MCF 10A (cell line): ENCODE measurements around the gene RNU6-7. TPM values are rescaled to one million over a fixed set of nuclear protein-coding genes. Genes with fewer than 3 reads are reported as not detected.

Experiments
- BruUV-seq: library from RNA; stranded (reverse); fragments of 400-500 nt; replicated peaks from 2 replicates; lab custom pipeline; 2021; lab: Mats Ljungman, UMichigan
- CTCF ChIA-PET: fragments of 300-600 bp; sonication (Branson Sonifier 250); formaldehyde crosslinking; extraction: SDS; loops from one replicate; lab custom pipeline; 2021; ENCODE audit warnings: antibody characterized with exemption, inconsistent platforms; lab: Yijun Ruan, JAX
- POLR2A ChIA-PET: fragments of 300-600, 350-650 bp; sonication (Branson Sonifier 250); formaldehyde crosslinking; extraction: SDS; loops from one replicate; lab custom pipeline; 2020; ENCODE audit warnings: antibody characterized with exemption, inconsistent platforms; lab: Yijun Ruan, JAX
- DNase-seq: peaks from one replicate; pipeline ENCODE4 v3.0.0-alpha.2; 2018; ENCODE audit not compliant: unreplicated experiment
- H3K27ac Mint-ChIP-seq: one replicate; pipeline ENCODE4 v1.8.0; 2022; ENCODE audit warnings: mild to moderate bottlenecking, low read depth, mixed read lengths; ENCODE audit not compliant: unreplicated experiment
- H3K27me3 Mint-ChIP-seq: one replicate; pipeline ENCODE4 v1.8.0; 2022; ENCODE audit warnings: mixed read lengths; ENCODE audit not compliant: insufficient read depth, unreplicated experiment
- H3K36me3 Mint-ChIP-seq: one replicate; pipeline ENCODE4 v1.8.0; 2022; ENCODE audit warnings: mild to moderate bottlenecking, moderate library complexity, mixed read lengths; ENCODE audit not compliant: insufficient read depth, unreplicated experiment
- H3K4me1 Mint-ChIP-seq: one replicate; pipeline ENCODE4 v1.8.0; 2022; ENCODE audit warnings: mixed read lengths; ENCODE audit not compliant: insufficient read depth, unreplicated experiment
- H3K4me3 Mint-ChIP-seq: one replicate; pipeline ENCODE4 v1.8.0; 2022; ENCODE audit warnings: mild to moderate bottlenecking, moderate library complexity, mixed read lengths; ENCODE audit not compliant: unreplicated experiment
- H3K9me3 Mint-ChIP-seq: one replicate; pipeline ENCODE4 v1.8.0; 2022; ENCODE audit warnings: mixed read lengths; ENCODE audit not compliant: unreplicated experiment
- intact Hi-C: fragments of 100-400 bp; cut with micrococcal nuclease; formaldehyde crosslinking; loops from 2 replicates; pipeline ENCODE4 v1.14.1; 2022
- total RNA-seq: library from RNA; stranded (reverse); gene quantifications from 2 replicates; pipeline ENCODE4 v1.2.3, GENCODE V29; 2022
- TF ChIP-seq, protein P1 (sequence below): fragments of 200-600 bp; IDR thresholded peaks from one replicate; pipeline ENCODE4 v1.8.0; 2022; ENCODE audit warnings: antibody characterized with exemption, mild to moderate bottlenecking; ENCODE audit not compliant: unreplicated experiment

The RNU6-7 gene
- total RNA-seq, 1 experiment from 2014 or later = not detected

DNA sequence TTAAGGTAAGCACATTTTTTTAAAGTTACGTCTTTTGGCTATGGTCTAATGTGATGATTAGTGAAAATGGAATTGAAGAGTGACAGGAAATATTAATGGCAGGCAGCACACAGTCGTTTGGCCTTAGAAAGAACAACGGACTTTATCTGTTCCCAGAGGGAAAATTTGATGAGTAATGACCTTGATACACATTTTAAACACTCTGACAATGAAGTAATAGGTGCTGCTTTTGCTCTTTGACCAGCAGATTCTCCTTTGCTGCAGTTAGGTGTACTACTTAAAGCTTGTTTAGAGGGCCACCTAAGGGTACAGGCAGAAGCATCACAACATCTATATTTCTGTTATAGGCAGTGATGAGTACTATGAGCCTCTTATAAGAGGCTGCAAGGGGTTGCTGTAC lies 28.3 kb downstream of the RNU6-7 start:
- no TSS peak for BruUV-seq
- Mint-ChIP-seq H3K36me3 (peaks cover 7% of the 10 kb centered on the region), H3K4me1 (peaks cover 35% of the 10 kb centered on the region), H3K27me3 (no peaks in the 10 kb centered on the region), H3K27ac (peak overlapping the region; percentile 7), H3K4me3 (no peak overlapping the region), H3K9me3 (no peaks in the 10 kb centered on the region)
- DNase-seq = peak; percentile 27
- ChIA-PET CTCF (interaction anchor here (0.7 to 1.2 kb wide), 3 partner anchors 20 to 301 kb away, joined by 3 to 6 read pairs (median 4); no protein-coding TSS in a partner anchor), POLR2A (interaction anchor here (0.6 to 2.0 kb wide), 6 partner anchors 27 to 379 kb away, joined by 3 to 8 read pairs (median 4); partner anchors contain the start of gene RNU6-8)
- intact Hi-C loops = loop anchor here (5.0 kb wide), 1 partner anchor 158 kb away; no protein-coding TSS in a partner anchor
- TF ChIP-seq, protein P1, sequence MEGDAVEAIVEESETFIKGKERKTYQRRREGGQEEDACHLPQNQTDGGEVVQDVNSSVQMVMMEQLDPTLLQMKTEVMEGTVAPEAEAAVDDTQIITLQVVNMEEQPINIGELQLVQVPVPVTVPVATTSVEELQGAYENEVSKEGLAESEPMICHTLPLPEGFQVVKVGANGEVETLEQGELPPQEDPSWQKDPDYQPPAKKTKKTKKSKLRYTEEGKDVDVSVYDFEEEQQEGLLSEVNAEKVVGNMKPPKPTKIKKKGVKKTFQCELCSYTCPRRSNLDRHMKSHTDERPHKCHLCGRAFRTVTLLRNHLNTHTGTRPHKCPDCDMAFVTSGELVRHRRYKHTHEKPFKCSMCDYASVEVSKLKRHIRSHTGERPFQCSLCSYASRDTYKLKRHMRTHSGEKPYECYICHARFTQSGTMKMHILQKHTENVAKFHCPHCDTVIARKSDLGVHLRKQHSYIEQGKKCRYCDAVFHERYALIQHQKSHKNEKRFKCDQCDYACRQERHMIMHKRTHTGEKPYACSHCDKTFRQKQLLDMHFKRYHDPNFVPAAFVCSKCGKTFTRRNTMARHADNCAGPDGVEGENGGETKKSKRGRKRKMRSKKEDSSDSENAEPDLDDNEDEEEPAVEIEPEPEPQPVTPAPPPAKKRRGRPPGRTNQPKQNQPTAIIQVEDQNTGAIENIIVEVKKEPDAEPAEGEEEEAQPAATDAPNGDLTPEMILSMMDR = no peak

DNA sequence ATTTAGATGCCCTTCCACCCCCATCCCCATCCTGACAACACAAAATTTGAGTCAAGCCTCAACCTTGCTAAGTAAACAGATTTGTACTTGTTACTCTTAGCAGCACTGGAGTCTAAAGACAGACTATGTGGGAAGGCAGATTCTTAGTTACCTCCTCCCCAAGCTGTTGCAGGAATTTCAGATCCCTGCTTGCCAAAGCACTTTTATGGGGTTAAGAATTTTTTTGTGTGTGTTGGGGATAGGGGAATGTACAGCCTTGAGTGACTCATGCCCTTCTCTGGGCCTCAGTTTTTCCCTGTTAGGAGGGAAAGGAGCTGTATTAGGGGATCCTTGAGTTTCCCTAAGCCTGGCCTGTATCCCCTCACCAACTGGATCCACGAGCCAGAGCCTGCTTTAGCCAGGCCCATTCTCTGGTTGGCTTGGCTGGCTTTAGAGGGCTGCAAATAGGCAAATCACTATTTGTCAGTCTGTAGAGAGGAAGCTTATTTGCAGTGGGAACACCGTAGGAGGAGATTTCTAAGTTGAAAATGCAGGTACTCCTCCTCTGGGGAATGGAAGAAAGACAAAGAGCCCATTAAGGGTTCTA lies 28.9 kb downstream of the RNU6-7 start:
- ChIA-PET CTCF (interaction anchor here (0.6 to 1.2 kb wide), 6 partner anchors 11 to 304 kb away, joined by 3 to 6 read pairs (median 3); no protein-coding TSS in a partner anchor), POLR2A (interaction anchor here (0.9 to 2.0 kb wide), 4 partner anchors 28 to 158 kb away, joined by 3 to 8 read pairs (median 6); partner anchors contain the start of gene RNU6-8)
- TF ChIP-seq, protein P1 = no peak
- H3K36me3 Mint-ChIP-seq = peaks cover 7% of the 10 kb centered on the region
- intact Hi-C loops = loop anchor here (5.0 kb wide), 1 partner anchor 158 kb away; no protein-coding TSS in a partner anchor
- peak overlapping the region; percentile 7 for H3K27ac Mint-ChIP-seq
- no peak overlapping the region for H3K4me3 Mint-ChIP-seq
- DNase-seq = peak; percentile 14
- peaks cover 29% of the 10 kb centered on the region for H3K4me1 Mint-ChIP-seq
- no peaks in the 10 kb centered on the region for H3K9me3 Mint-ChIP-seq
- no TSS peak for BruUV-seq
- no peaks in the 10 kb centered on the region for H3K27me3 Mint-ChIP-seq

DNA sequence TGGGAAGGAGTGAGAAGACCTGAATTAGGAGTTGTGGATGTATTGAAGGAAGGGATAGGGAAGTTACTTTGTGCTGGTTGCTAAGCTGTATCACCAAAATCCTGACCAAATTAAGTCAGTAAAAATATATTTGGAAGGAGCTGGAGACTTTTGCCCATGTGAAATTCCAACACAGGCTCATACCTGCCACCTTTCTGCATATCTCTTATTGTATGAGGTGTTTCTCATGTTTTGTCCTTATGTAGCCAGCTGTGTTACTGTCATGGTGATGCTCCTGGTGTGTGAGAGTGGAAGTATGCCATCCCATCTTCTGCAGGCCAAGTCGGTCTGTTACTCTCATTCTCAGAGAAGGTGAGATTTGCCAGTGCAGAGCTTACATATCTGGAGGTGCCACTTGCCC lies 30.6 kb downstream of the RNU6-7 start:
- POLR2A ChIA-PET = interaction anchor here (0.9 to 1.3 kb wide), 2 partner anchors 156 to 305 kb away, joined by 3 to 4 read pairs; no protein-coding TSS in a partner anchor
- Mint-ChIP-seq H3K4me1 (peaks cover 26% of the 10 kb centered on the region), H3K36me3 (peaks cover 7% of the 10 kb centered on the region), H3K27ac (no peak overlapping the region), H3K4me3 (no peak overlapping the region), H3K9me3 (no peaks in the 10 kb centered on the region), H3K27me3 (no peaks in the 10 kb centered on the region)
- no TSS peak for BruUV-seq
- intact Hi-C loops = loop anchor here (5.0 kb wide), 1 partner anchor 160 kb away; no protein-coding TSS in a partner anchor
- CTCF ChIA-PET = interaction anchor here (0.5 to 2.0 kb wide), 3 partner anchors 18 to 213 kb away, joined by 4 to 6 read pairs (median 5); no protein-coding TSS in a partner anchor
- TF ChIP-seq, protein P1 = no peak
- no peak for DNase-seq

DNA sequence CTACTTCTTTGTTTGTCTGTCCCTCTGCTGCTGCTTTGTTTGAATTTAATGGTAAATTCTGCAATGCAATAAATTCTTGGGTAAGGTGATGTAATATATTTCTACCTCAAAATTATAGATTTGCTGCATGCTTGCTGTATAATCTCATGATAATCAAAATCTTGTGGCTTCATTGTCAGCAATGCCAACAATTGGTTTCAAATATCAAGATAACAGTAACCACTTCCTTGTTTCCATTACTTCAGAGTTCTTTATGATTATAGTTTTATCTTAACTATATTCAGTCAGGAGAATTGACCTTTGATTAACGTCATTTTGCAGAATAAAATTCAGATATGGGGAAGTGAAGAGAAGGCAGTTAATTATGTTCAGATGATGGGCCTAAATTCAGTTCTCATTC lies 31.4 kb downstream of the RNU6-7 start:
- BruUV-seq = no TSS peak
- Mint-ChIP-seq H3K4me1 (peaks cover 26% of the 10 kb centered on the region), H3K9me3 (no peaks in the 10 kb centered on the region), H3K4me3 (no peak overlapping the region), H3K36me3 (peaks cover 7% of the 10 kb centered on the region), H3K27me3 (no peaks in the 10 kb centered on the region), H3K27ac (no peak overlapping the region)
- CTCF ChIA-PET = interaction anchor here (2.0 kb wide), 1 partner anchor 19 kb away, joined by 6 read pairs; no protein-coding TSS in a partner anchor
- intact Hi-C loops = loop anchor here (5.0 kb wide), 1 partner anchor 161 kb away; no protein-coding TSS in a partner anchor
- TF ChIP-seq, protein P1 = no peak
- DNase-seq = no peak
- POLR2A ChIA-PET = interaction anchor here (0.9 to 1.3 kb wide), 2 partner anchors 157 to 306 kb away, joined by 3 to 4 read pairs; no protein-coding TSS in a partner anchor
